IMR-90 (cell line): Measurements from ENCODE around the gene NUP98. TPM values are rescaled to one million over a fixed set of nuclear protein-coding genes. Genes with fewer than 3 reads are reported as not detected.

Source experiments
- ATAC-seq: fragments of 200-7000 bp; cut with Tn5 transposase; 2 replicates; pipeline ENCODE4 v1.9.1; 2020; ENCODE audit warnings: low read depth, mild to moderate bottlenecking, moderate library complexity
- BruUV-seq: library from RNA; stranded (reverse); fragments of 400-500 nt; replicated peaks from 2 replicates; lab custom pipeline; 2021; lab: Mats Ljungman, UMichigan
- CTCF ChIA-PET: fragments of 300-600 bp; formaldehyde crosslinking; extraction: SDS; loops from one replicate; lab custom pipeline; 2021; ENCODE audit warnings: antibody characterized with exemption; lab: Yijun Ruan, JAX
- POLR2A ChIA-PET: fragments of 300-600 bp; sonication (Branson Sonifier 250); formaldehyde crosslinking; loops from one replicate; lab custom pipeline; 2022; ENCODE audit warnings: antibody characterized with exemption; ENCODE audit not compliant: unreplicated experiment; lab: Charles Lee
- DNase-seq: peaks from one replicate; pipeline ENCODE4 v3.0.0; 2013
- H2AFZ ChIP-seq: replicated peaks from 2 replicates; pipeline ENCODE3; 2013; ENCODE audit warnings: low read length, mild to moderate bottlenecking; ENCODE audit not compliant: poor library complexity
- H2AK5ac ChIP-seq: 2 replicates; pipeline ENCODE4 v1.6.1; 2013; ENCODE audit warnings: low read depth, low read length, inconsistent platforms
- H2AK9ac ChIP-seq: replicated peaks from 2 replicates; pipeline ENCODE3; 2013; ENCODE audit warnings: mild to moderate bottlenecking, low read depth, low read length, moderate library complexity; ENCODE audit not compliant: poor library complexity
- H2BK120ac ChIP-seq: 2 replicates; pipeline ENCODE4 v1.6.1; 2013; ENCODE audit warnings: low read depth, low read length, inconsistent platforms
- H2BK15ac ChIP-seq: 3 replicates; pipeline ENCODE4 v1.6.1; 2013; ENCODE audit warnings: low read depth, low read length, inconsistent platforms
- H2BK20ac ChIP-seq: 2 replicates; pipeline ENCODE4 v1.6.1; 2013; ENCODE audit warnings: low read depth, mild to moderate bottlenecking, inconsistent platforms, low read length, moderate library complexity
- H2BK5ac ChIP-seq: 2 replicates; pipeline ENCODE4 v1.6.1; 2013; ENCODE audit warnings: mild to moderate bottlenecking, low read depth, low read length, inconsistent platforms; ENCODE audit not compliant: poor library complexity, severe bottlenecking
- H3K14ac ChIP-seq: replicated peaks from 2 replicates; pipeline ENCODE4 v1.6.1; 2013; ENCODE audit warnings: low read depth, low read length, inconsistent platforms
- H3K18ac ChIP-seq: 2 replicates; pipeline ENCODE4 v1.6.1; 2013; ENCODE audit warnings: low read depth, low read length, control low read depth
- H3K23ac ChIP-seq: 2 replicates; pipeline ENCODE4 v1.6.1; 2013; ENCODE audit warnings: low read depth, low read length, inconsistent platforms
- H3K27ac ChIP-seq: 2 replicates; pipeline ENCODE4 v1.5.1; 2013; ENCODE audit warnings: mild to moderate bottlenecking, control low read depth, low read length; ENCODE audit not compliant: insufficient read depth
- H3K27me3 ChIP-seq: 2 replicates; pipeline ENCODE4 v1.6.1; 2013; ENCODE audit warnings: low read length; ENCODE audit not compliant: control insufficient read depth, insufficient read depth
- H3K36me3 ChIP-seq: 2 replicates; pipeline ENCODE4 v1.6.1; 2013; ENCODE audit warnings: low read length, mixed read lengths; ENCODE audit not compliant: control insufficient read depth, insufficient read depth
- H3K4ac ChIP-seq: 2 replicates; pipeline ENCODE4 v1.6.1; 2013; ENCODE audit warnings: low read depth, low read length, inconsistent platforms
- H3K4me1 ChIP-seq: 2 replicates; pipeline ENCODE4 v1.6.1; 2013; ENCODE audit warnings: low read length, mixed read lengths; ENCODE audit not compliant: control insufficient read depth, insufficient read depth
- H3K4me2 ChIP-seq: 2 replicates; pipeline ENCODE4 v1.6.1; 2013; ENCODE audit warnings: low read depth, mild to moderate bottlenecking, control low read depth, low read length, moderate library complexity
- H3K4me3 ChIP-seq: 2 replicates; pipeline ENCODE4 v1.5.1; 2013; ENCODE audit warnings: low read depth, mild to moderate bottlenecking, control low read depth, low read length, moderate library complexity; ENCODE audit not compliant: insufficient read depth
- H3K56ac ChIP-seq: 2 replicates; pipeline ENCODE4 v1.6.1; 2013; ENCODE audit warnings: low read length, inconsistent platforms; ENCODE audit not compliant: insufficient read depth; ENCODE audit errors: extremely low read depth
- H3K79me1 ChIP-seq, 2 experiments: 2 replicates each; pipeline ENCODE4 v1.6.1; 2013; ENCODE audit warnings: low read length in 2 of 2, inconsistent platforms in 1 of 2, low read depth in 1 of 2
- H3K9ac ChIP-seq: 2 replicates; pipeline ENCODE4 v1.6.1; 2013; ENCODE audit warnings: low read depth, low read length, control low read depth
- H3K9me1 ChIP-seq: 2 replicates; pipeline ENCODE4 v1.6.1; 2013; ENCODE audit warnings: low read length, inconsistent platforms; ENCODE audit not compliant: insufficient read depth
- H3K9me3 ChIP-seq: 2 replicates; pipeline ENCODE4 v1.6.1; 2013; ENCODE audit warnings: low read length; ENCODE audit not compliant: control insufficient read depth, insufficient read depth
- H4K20me1 ChIP-seq: 2 replicates; pipeline ENCODE4 v1.6.1; 2013; ENCODE audit warnings: low read length, inconsistent platforms; ENCODE audit not compliant: insufficient read depth
- H4K5ac ChIP-seq: 2 replicates; pipeline ENCODE4 v1.6.1; 2013; ENCODE audit warnings: mild to moderate bottlenecking, low read depth, low read length, control low read depth
- H4K8ac ChIP-seq, 2 experiments: 2 replicates each; pipeline ENCODE4 v1.6.1; 2013; ENCODE audit warnings: low read depth in 2 of 2, low read length in 2 of 2, control low read depth in 1 of 2, inconsistent platforms in 1 of 2
- H4K91ac ChIP-seq: 2 replicates; pipeline ENCODE4 v1.6.1; 2013; ENCODE audit warnings: low read depth, low read length, inconsistent platforms; ENCODE audit not compliant: insufficient read depth
- CEBPB ChIP-seq: IDR thresholded peaks from 2 replicates; pipeline ENCODE4 v1.6.1; 2012; ENCODE audit warnings: low read depth, low read length, improper control_type of control experiment
- FOS ChIP-seq: fragments of 150-350 bp; IDR thresholded peaks from 2 replicates; pipeline ENCODE4 v1.6.1; 2016; ENCODE audit warnings: low read depth, low read length
- MAFK ChIP-seq: IDR thresholded peaks from 2 replicates; pipeline ENCODE4 v1.6.1; 2012; ENCODE audit warnings: low read depth, low read length, improper control_type of control experiment
- RAD21 ChIP-seq: IDR thresholded peaks from 2 replicates; pipeline ENCODE4 v1.6.1; 2012; ENCODE audit warnings: low read length, improper control_type of control experiment
- WGBS, 2 experiments: methylation state at CpG; one replicate each; pipeline versions ENCODE4 v1.1.5 to v1.1.7; 2013; ENCODE audit warnings: missing lambda C conversion rate in 2 of 2; ENCODE audit not compliant: insufficient read length in 1 of 2; ENCODE audit errors: extremely low coverage in 2 of 2; 5-methylcytosine and 5-hydroxymethylcytosine counted together
- dilution Hi-C: fragments of 300-500 bp; cut with HindIII; formaldehyde crosslinking; loops from one replicate; pipeline ENCODE4 v1.14.3; 2018; ENCODE audit warnings: low sequenced_read_pairs; ENCODE audit not compliant: unreplicated experiment
- in situ Hi-C: fragments of 300-500 bp; cut with MboI; formaldehyde crosslinking; loops from 3 replicates; pipeline ENCODE4 v1.14.3; 2019; ENCODE audit warnings: low sequenced_read_pairs, inconsistent platforms, mixed read lengths
- intact Hi-C: fragments of 100-400 bp; cut with micrococcal nuclease; formaldehyde crosslinking; loops from 2 replicates; pipeline ENCODE4 v1.10.0; 2022
- polyA plus RNA-seq, 3 experiments: library from polyadenylated mRNA; depleted of rRNA; stranded (reverse); fragments of >200 nt; gene quantifications; 2 replicates each; pipeline ENCODE4 v1.2.3, GENCODE V29; 2012; ENCODE audit warnings: low replicate concordance in 1 of 3
- total RNA-seq: library from RNA; depleted of rRNA; stranded (reverse); fragments of >200 nt; gene quantifications from 2 replicates; pipeline ENCODE4 v1.2.3, GENCODE V29; 2012

Gene NUP98
- total and polyA plus RNA-seq, 2 of the 4 experiments (the other 2 are of a cell fraction), result 103 to 138 TPM

DNA sequence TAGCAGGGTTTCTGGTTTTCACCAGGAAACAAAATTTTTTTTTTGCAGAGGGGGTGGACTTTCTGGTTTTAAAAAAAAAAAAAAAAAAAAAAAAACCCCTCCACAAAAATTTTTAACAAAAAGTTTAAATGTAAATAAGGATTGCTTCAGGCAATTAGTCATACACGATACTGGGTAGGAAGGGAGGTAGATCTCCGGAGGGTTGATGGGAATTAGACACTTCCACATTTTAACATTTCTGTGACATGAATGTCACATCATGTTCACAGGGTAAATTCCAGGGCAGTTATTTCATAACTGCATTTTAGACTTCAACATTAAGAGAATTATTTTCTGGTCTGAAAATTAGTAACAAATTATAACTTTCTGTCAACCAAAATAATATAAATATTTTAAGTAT, 15.9 kb downstream of the NUP98 start:
- Histone ChIP-seq H4K20me1 (peaks cover 47% of the 10 kb centered on the region), H3K9ac (no peak overlapping the region), H2BK120ac (no peak overlapping the region), H4K91ac (no peak overlapping the region), H3K4me2 (no peak overlapping the region; the same call in 1 of the 2 replicates), H2AK9ac (no peak overlapping the region), H3K27ac (no peak overlapping the region), H2AK5ac (no peak overlapping the region), H4K8ac (no peak overlapping the region), H2AFZ (no peak overlapping the region), H3K23ac (no peak overlapping the region), H3K4me3 (no peak overlapping the region), H3K4me1 (peaks cover 11% of the 10 kb centered on the region), H3K27me3 (no peaks in the 10 kb centered on the region), H3K36me3 (peaks cover 28% of the 10 kb centered on the region), H2BK15ac (no peak overlapping the region), H2BK5ac (peak overlapping the region; percentile 2), H3K14ac (no peak overlapping the region), H3K9me1 (no peaks in the 10 kb centered on the region; the same call in 1 of the 2 replicates), H3K9me3 (no peaks in the 10 kb centered on the region), H3K56ac (no peak overlapping the region), H3K4ac (no peak overlapping the region), H4K5ac (no peak overlapping the region), H3K79me1 (peaks cover 15 to 38% of the 10 kb centered on the region in 2 experiments), H2BK20ac (no peak overlapping the region), H3K18ac (no peak overlapping the region)
- POLR2A ChIA-PET, result no interaction called here
- CTCF ChIA-PET, result interaction anchor here (0.7 kb wide), 1 partner anchor 98 kb away, joined by 3 read pairs; no protein-coding TSS in a partner anchor
- no TSS peak for BruUV-seq
- WGBS, 2 experiments, result no CpG with 5 or more reads among the region's 2 CpGs
- intact Hi-C loops (loop anchor here (10.0 kb wide), 1 partner anchor 293 kb away; no protein-coding TSS in a partner anchor), dilution Hi-C loops (no loop called here), in situ Hi-C loops (no loop called here)
- DNase-seq, result peak; percentile 55
- ATAC-seq, result peak; percentile 70
- TF ChIP-seq CEBPB (peak; percentile 70), FOS (0 out of 2 replicates have a peak, but pooled peaks have one; percentile 7), RAD21 (no peak), MAFK (no peak)
